DMS114 treated with DMSO at 0.1 percent for 48 hours (cell line): ENCODE results near the gene POC1A.
"Not testable (repeated sequence)": the region's sequence is repeated elsewhere in the genome, so short reads cannot be mapped to it uniquely, and the experiment has no call there.

ENCODE experiments used
- DNase-seq: peaks from one replicate; lab custom pipeline; 2025; ENCODE audit not compliant: unreplicated experiment; lab: John Stamatoyannopoulos, UW

The POC1A gene

GRCh38 chr3:52153389-52154096 is 680 bp downstream of the POC1A start:
- peak; percentile 11 for DNase-seq

GRCh38 chr3:52151991-52152390 is 2.2 kb downstream of the POC1A start:
- not testable (repeated sequence) for DNase-seq

GRCh38 chr3:52150860-52151259 is 3.4 kb downstream of the POC1A start:
- DNase-seq: no peak

- DNase-seq: no peak
These were observed 3.9 kb downstream of the POC1A start for GRCh38 chr3:52150357-52150756.

- DNase-seq: no peak
These were observed 4.5 kb downstream of the POC1A start for GRCh38 chr3:52149726-52150125.

GRCh38 chr3:52149021-52149420 is 5.2 kb downstream of the POC1A start:
- no peak for DNase-seq

- no peak for DNase-seq
These were observed 6.4 kb downstream of the POC1A start for GRCh38 chr3:52147804-52148203.

GRCh38 chr3:52146811-52147210 is 7.4 kb downstream of the POC1A start:
- no peak for DNase-seq

GRCh38 chr3:52146189-52146588 is 8.0 kb downstream of the POC1A start:
- no peak for DNase-seq

- no peak for DNase-seq
These were observed 8.5 kb downstream of the POC1A start for GRCh38 chr3:52145736-52146110.

- DNase-seq: no peak
These were observed 9.2 kb downstream of the POC1A start for GRCh38 chr3:52144796-52145735.

GRCh38 chr3:52144034-52144795 is 10.0 kb downstream of the POC1A start:
- DNase-seq: peak; percentile 14

GRCh38 chr3:52143616-52144015 is 10.6 kb downstream of the POC1A start:
- no peak for DNase-seq

- no peak for DNase-seq
These were observed 11.1 kb downstream of the POC1A start for GRCh38 chr3:52143156-52143555.

GRCh38 chr3:52141751-52142150 is 12.5 kb downstream of the POC1A start:
- DNase-seq: no peak

- DNase-seq: no peak
These were observed 13.5 kb downstream of the POC1A start for GRCh38 chr3:52140769-52141168.

GRCh38 chr3:52140000-52140399 is 14.2 kb downstream of the POC1A start:
- DNase-seq: no peak

- DNase-seq: no peak
These were observed 16.9 kb downstream of the POC1A start for GRCh38 chr3:52137311-52137710.

- DNase-seq: no peak
These were observed 17.7 kb downstream of the POC1A start for GRCh38 chr3:52136513-52136912.

- no peak for DNase-seq
These were observed 18.9 kb downstream of the POC1A start for GRCh38 chr3:52135332-52135731.

- no peak for DNase-seq
These were observed 19.5 kb downstream of the POC1A start for GRCh38 chr3:52134761-52135160.
